Thyroid gland (tissue), 4 donors: ENCODE data around the gene FOXO6. TPM values are rescaled to one million over a fixed set of nuclear protein-coding genes. Genes with fewer than 3 reads are reported as not detected.

Source experiments
- DNase-seq, 2 donors: peaks; one replicate each; pipeline ENCODE4 v3.0.0-alpha.2; 2019
- H3K27ac ChIP-seq, 3 donors: fragments of 200-600 bp; sonication (generic); 1 replicate in 2 of 3; 2 replicates in 1 of 3; pipeline ENCODE4 v1.5.1; 2016 to 2019; ENCODE audit warnings: mild to moderate bottlenecking in 1 of 3, moderate library complexity in 1 of 3
- H3K27me3 ChIP-seq: fragments of 200-600 bp; sonication (generic); one replicate; pipeline ENCODE4 v1.5.1; 2019
- H3K36me3 ChIP-seq, 2 donors: fragments of 200-600 bp; sonication (generic); one replicate each; pipeline ENCODE4 v1.5.1; 2016 to 2019
- H3K4me1 ChIP-seq, 2 donors: fragments of 200-600 bp; sonication (generic); one replicate each; pipeline ENCODE4 v1.5.1; 2017 to 2019
- H3K4me3 ChIP-seq, 3 donors: fragments of 200-600 bp; sonication (generic); replicated peaks in 1 of 3; 1 replicate in 2 of 3; 2 replicates in 1 of 3; pipeline ENCODE4 v1.5.1; 2016; ENCODE audit warnings: mild to moderate bottlenecking in 1 of 3
- H3K9me3 ChIP-seq: fragments of 200-600 bp; sonication (generic); one replicate; pipeline ENCODE4 v1.5.1; 2017
- CTCF ChIP-seq, 6 experiments: fragments of 200-600 bp in 3 of 6; fragments of 450-650 bp in 3 of 6; sonication (generic) in 3 of 6; IDR thresholded peaks; one replicate each; pipeline ENCODE4 v1.5.1; 2016 to 2019; ENCODE audit warnings: antibody characterized with exemption in 6 of 6, mild to moderate bottlenecking in 2 of 6, inconsistent platforms in 1 of 6, moderate library complexity in 1 of 6
- POLR2A ChIP-seq, 2 donors: fragments of 450-650 bp; IDR thresholded peaks; one replicate each; pipeline ENCODE4 v1.6.1; 2017; ENCODE audit warnings: antibody characterized with exemption in 2 of 2, mild to moderate bottlenecking in 2 of 2, moderate library complexity in 1 of 2
- WGBS, 2 donors: methylation state at CpG; one replicate each; pipeline ENCODE4 v1.1.5; 2017; 5-methylcytosine and 5-hydroxymethylcytosine counted together
- intact Hi-C: fragments of 100-400 bp; cut with DNase I; formaldehyde crosslinking; loops from one replicate; pipeline ENCODE4 v1.15.1; 2023
- total RNA-seq, 4 donors: library from RNA; depleted of rRNA; stranded (reverse); fragments of >200 nt; gene quantifications; one replicate each; pipeline ENCODE4 v1.2.3, GENCODE V29; 2016

The FOXO6 gene
- total RNA-seq, 4 donors from 2014 or later, result 1.1 to 4.2 (median 2.6) TPM

DNA sequence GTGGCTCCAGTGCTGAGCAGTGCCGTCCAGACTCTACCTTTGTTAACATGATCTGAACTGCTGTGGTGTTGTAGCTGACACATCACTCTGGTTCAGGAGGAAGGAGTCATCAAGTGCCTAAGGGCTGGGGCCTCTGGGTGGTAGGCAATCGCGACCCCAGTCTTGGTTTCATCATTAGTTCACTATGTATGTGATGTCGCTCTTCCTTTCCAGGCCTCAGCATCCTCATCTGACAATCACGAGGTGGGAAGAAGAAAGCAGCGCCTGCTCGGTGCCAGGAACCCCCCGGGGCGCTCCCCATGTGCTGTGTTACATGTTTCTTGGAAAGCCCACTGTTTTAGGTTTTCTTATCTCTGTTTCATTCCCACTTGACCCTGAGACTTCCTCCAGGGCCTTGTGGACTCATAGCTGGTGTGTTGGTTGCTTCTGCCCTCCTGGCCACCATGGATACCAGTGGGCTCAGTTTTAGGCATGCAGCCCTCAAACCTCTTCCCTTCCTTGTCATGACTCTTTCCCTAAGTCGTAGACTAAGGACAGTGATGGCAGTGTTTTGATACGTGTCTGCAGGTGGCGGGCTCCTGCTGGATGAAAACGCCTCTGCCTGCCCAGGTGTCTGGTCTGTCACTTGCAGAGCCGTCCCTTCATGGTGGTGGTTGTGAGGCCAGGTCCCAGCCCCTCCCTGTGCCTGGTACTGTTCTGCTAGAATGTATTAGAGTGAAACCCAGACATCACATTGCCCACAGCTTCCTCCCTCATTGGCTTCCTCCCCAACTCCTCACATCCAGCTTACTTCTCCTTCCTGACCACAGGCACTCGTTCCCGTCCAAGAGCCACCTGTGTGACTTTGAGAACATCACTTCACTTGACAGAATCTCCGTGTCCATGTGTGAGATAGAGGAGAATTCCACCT is 17.2 kb upstream of the FOXO6 start:
- no peak overlapping the region for H3K4me3 ChIP-seq
- intact Hi-C loops, result no loop called here
- no peak for DNase-seq
- TF ChIP-seq POLR2A (IDR thresholded peaks at IDR 0.05) (no peak), CTCF (IDR thresholded peaks at IDR 0.05) (no peak)
- H3K9me3 ChIP-seq, result no peaks in the 10 kb centered on the region
- H3K27ac ChIP-seq, result no peak overlapping the region
- no peaks in the 10 kb centered on the region for H3K4me1 ChIP-seq
- WGBS, 2 donors, result 83 to 89% methylated on average over 17 of the region's 17 CpGs
- H3K27me3 ChIP-seq, result no peaks in the 10 kb centered on the region
- H3K36me3 ChIP-seq, result no peaks in the 10 kb centered on the region

DNA sequence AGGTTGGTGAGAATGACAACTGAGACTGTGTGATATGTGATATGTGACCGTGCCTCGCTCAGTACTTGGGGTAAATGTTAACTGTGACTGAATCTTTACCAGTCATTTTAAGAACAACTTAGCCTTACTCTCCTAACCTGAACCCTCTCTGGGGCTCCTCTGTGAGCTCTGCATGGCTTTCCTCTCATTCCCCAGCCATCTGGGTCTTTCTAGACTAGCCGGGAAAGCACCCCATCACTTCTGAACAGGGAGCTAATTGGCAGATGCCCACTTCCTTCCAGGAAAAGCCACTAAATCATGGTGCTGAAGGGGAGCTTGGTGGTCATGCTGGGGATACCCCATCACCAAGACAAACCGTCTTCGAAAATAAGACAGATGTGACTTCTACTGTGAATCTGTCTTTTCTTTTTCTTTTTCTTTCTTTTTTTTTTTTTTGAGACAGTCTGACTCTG is 16.5 kb upstream of the FOXO6 start:
- H3K27ac ChIP-seq, result no peak overlapping the region
- no peak for DNase-seq
- no peaks in the 10 kb centered on the region for H3K4me1 ChIP-seq
- no peaks in the 10 kb centered on the region for H3K36me3 ChIP-seq
- no peak overlapping the region for H3K4me3 ChIP-seq
- H3K27me3 ChIP-seq, result no peaks in the 10 kb centered on the region
- TF ChIP-seq POLR2A (IDR thresholded peaks at IDR 0.05) (no peak), CTCF (IDR thresholded peaks at IDR 0.05) (no peak)
- H3K9me3 ChIP-seq, result no peaks in the 10 kb centered on the region
- intact Hi-C loops, result no loop called here
- WGBS, 2 donors, result 87 to 92% methylated on average over 5 of the region's 5 CpGs

- TF ChIP-seq CTCF (IDR thresholded peaks at IDR 0.05) (no peak), POLR2A (IDR thresholded peaks at IDR 0.05) (no peak)
- no peaks in the 10 kb centered on the region for H3K9me3 ChIP-seq
- intact Hi-C loops, result no loop called here
- H3K4me3 ChIP-seq, result no peak overlapping the region
- H3K36me3 ChIP-seq, result no peaks in the 10 kb centered on the region
- DNase-seq, result no peak
- H3K27ac ChIP-seq, result no peak overlapping the region
- H3K27me3 ChIP-seq, result no peaks in the 10 kb centered on the region
- no peaks in the 10 kb centered on the region for H3K4me1 ChIP-seq
- WGBS, 2 donors, result 77 to 95% methylated on average over 3 to 4 of the region's 4 CpGs
Observed at GRCh38 chr1:41345434-41346075, 15.7 kb upstream of the FOXO6 start.

GRCh38 chr1:41347276-41347675 is 14.0 kb upstream of the FOXO6 start:
- H3K27ac ChIP-seq, result no peak overlapping the region
- H3K4me1 ChIP-seq, result no peaks in the 10 kb centered on the region
- no peak for DNase-seq
- intact Hi-C loops, result no loop called here
- TF ChIP-seq POLR2A (IDR thresholded peaks at IDR 0.05) (no peak), CTCF (IDR thresholded peaks at IDR 0.05) (no peak)
- H3K36me3 ChIP-seq, result no peaks in the 10 kb centered on the region
- no peaks in the 10 kb centered on the region for H3K27me3 ChIP-seq
- H3K9me3 ChIP-seq, result no peaks in the 10 kb centered on the region
- no peak overlapping the region for H3K4me3 ChIP-seq
- 93 to 95% methylated on average over 2 of the region's 2 CpGs for WGBS, 2 donors

- DNase-seq, result no peak
- Histone ChIP-seq H3K9me3 (no peaks in the 10 kb centered on the region), H3K36me3 (no peaks in the 10 kb centered on the region), H3K27ac (no peak overlapping the region), H3K4me1 (no peaks in the 10 kb centered on the region), H3K4me3 (no peak overlapping the region), H3K27me3 (no peaks in the 10 kb centered on the region)
- TF ChIP-seq POLR2A (IDR thresholded peaks at IDR 0.05) (no peak), CTCF (IDR thresholded peaks at IDR 0.05) (no peak)
- WGBS, 2 donors, result 81 to 83% methylated on average over 4 of the region's 4 CpGs
- intact Hi-C loops, result no loop called here
Observed at GRCh38 chr1:41348394-41348793, 12.8 kb upstream of the FOXO6 start.
